GM19193 (cell line): Measurements from ENCODE around the gene HSPB7.

ENCODE experiments used
- POLR2A ChIP-seq: IDR thresholded peaks from 4 replicates; pipeline ENCODE4 v1.6.1; 2011; ENCODE audit not compliant: insufficient read depth, insufficient read length; ENCODE audit errors: extremely low read depth

HSPB7 gene

GRCh38 chr1:16010837-16011236 is 7.0 kb downstream of the HSPB7 start:
- TF ChIP-seq POLR2A = no peak

- TF ChIP-seq POLR2A = no peak
These were observed 8.2 kb downstream of the HSPB7 start for GRCh38 chr1:16009678-16010077.

- no peak for TF ChIP-seq POLR2A
These were observed 8.8 kb downstream of the HSPB7 start for GRCh38 chr1:16009030-16009460.

GRCh38 chr1:16007671-16008341 is 10.0 kb downstream of the HSPB7 start:
- no peak for TF ChIP-seq POLR2A

- no peak for TF ChIP-seq POLR2A
These were observed 11.0 kb downstream of the HSPB7 start for GRCh38 chr1:16006552-16007485.

GRCh38 chr1:16006010-16006409 is 11.8 kb downstream of the HSPB7 start:
- TF ChIP-seq POLR2A = no peak

GRCh38 chr1:16005597-16005996 is 12.2 kb downstream of the HSPB7 start:
- no peak for TF ChIP-seq POLR2A

- no peak for TF ChIP-seq POLR2A
These were observed 18.9 kb downstream of the HSPB7 start for GRCh38 chr1:15998929-15999328.

GRCh38 chr1:15997637-15998280 is 20.1 kb downstream of the HSPB7 start:
- TF ChIP-seq POLR2A = no peak

GRCh38 chr1:15997076-15997585 is 20.7 kb downstream of the HSPB7 start:
- no peak for TF ChIP-seq POLR2A

- TF ChIP-seq POLR2A = no peak
These were observed 23.1 kb downstream of the HSPB7 start for GRCh38 chr1:15994590-15995351.

- TF ChIP-seq POLR2A = no peak
These were observed 23.8 kb downstream of the HSPB7 start for GRCh38 chr1:15994081-15994480.

- TF ChIP-seq POLR2A = no peak
These were observed 24.2 kb downstream of the HSPB7 start for GRCh38 chr1:15993666-15994065.

- no peak for TF ChIP-seq POLR2A
These were observed 25.0 kb downstream of the HSPB7 start for GRCh38 chr1:15992582-15993500.

- no peak for TF ChIP-seq POLR2A
These were observed 25.7 kb downstream of the HSPB7 start for GRCh38 chr1:15992187-15992553.
